GM12864 (cell line): ENCODE measurements around the gene TGFBI.

Experiments used
- DNase-seq: peaks from one replicate; pipeline ENCODE4 v3.0.0-alpha.2; 2011; ENCODE audit warnings: low read depth
- H3K4me3 ChIP-seq: 2 replicates; pipeline ENCODE4 v1.5.1; 2011; ENCODE audit warnings: mild to moderate bottlenecking, low read depth, low read length, control low read depth
- TF ChIP-seq, protein P1 (sequence below): IDR thresholded peaks from 2 replicates; pipeline ENCODE4 v1.5.1; 2011; ENCODE audit warnings: low read depth, mild to moderate bottlenecking, moderate library complexity, low read length, control low read depth, inconsistent platforms; ENCODE audit errors: missing control alignments

TGFBI gene

DNA sequence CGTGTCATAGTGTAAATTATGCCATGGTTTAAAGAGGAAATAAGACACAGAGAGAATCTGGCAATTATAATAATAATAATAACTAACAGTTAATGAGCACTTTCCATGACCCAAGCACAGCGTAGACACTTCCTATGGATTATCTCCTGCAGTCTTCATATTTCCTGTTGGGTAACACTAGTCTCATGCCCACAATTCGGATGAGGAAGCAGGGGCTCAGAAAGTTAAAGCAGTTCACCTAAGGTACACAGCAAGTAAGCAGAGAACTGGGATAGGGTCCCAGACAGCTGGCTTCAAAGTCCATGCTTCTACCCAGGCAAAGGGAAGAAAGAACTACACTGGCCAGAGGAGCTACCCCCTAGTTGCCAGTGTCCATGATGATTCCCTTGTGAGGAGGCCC lies 27.9 kb upstream of the TGFBI start:
- H3K4me3 ChIP-seq = no peak overlapping the region
- TF ChIP-seq, protein P1, sequence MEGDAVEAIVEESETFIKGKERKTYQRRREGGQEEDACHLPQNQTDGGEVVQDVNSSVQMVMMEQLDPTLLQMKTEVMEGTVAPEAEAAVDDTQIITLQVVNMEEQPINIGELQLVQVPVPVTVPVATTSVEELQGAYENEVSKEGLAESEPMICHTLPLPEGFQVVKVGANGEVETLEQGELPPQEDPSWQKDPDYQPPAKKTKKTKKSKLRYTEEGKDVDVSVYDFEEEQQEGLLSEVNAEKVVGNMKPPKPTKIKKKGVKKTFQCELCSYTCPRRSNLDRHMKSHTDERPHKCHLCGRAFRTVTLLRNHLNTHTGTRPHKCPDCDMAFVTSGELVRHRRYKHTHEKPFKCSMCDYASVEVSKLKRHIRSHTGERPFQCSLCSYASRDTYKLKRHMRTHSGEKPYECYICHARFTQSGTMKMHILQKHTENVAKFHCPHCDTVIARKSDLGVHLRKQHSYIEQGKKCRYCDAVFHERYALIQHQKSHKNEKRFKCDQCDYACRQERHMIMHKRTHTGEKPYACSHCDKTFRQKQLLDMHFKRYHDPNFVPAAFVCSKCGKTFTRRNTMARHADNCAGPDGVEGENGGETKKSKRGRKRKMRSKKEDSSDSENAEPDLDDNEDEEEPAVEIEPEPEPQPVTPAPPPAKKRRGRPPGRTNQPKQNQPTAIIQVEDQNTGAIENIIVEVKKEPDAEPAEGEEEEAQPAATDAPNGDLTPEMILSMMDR = no peak
- no peak for DNase-seq

DNA sequence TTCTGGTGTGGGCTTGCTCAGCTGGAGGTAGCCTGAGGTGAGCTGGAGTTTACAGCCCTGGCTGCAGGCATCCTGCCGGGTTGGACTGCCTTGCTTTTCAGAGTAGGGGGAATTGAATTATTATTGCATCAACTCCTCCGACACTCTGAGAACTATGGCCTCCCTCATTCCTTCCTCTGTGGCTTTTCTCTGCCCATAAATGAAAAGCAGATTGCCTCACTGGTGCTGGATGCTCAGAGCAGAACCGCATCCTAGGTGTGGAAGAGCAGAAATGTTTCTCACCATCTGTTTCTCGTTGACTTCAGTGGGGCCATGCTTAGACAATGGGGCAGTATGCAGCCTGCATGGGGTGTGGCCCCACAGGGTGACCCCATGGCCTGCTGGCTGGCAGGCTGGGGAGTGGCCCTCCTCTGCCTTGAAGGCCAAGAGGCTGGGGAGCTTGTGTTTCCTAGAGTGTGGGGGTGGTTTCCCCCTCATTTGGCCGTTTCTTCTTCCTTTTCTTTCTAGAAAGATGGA lies 27.3 kb upstream of the TGFBI start:
- DNase-seq = no peak
- TF ChIP-seq, protein P1 = no peak
- H3K4me3 ChIP-seq = no peak overlapping the region

DNA sequence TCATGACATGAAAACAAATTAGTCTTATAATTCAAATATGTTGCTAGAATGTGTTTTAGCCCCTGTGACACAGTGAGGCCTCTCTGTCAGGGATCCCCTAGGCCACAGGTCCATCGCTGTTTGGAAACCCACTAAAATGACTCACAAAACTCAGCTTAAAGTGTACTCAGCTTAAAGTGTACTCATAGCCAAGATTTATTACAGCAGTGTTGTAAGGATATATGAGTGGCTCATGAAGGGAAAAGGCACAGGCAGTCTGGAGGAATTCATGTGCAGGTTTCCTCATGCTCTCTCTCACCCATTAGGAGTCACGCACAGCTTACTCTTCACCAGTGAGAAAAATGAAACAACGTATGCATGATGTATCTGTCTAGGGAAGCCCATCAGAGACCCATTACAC lies 24.4 kb upstream of the TGFBI start:
- H3K4me3 ChIP-seq = no peak overlapping the region
- no peak for DNase-seq
- TF ChIP-seq, protein P1 = no peak

DNA sequence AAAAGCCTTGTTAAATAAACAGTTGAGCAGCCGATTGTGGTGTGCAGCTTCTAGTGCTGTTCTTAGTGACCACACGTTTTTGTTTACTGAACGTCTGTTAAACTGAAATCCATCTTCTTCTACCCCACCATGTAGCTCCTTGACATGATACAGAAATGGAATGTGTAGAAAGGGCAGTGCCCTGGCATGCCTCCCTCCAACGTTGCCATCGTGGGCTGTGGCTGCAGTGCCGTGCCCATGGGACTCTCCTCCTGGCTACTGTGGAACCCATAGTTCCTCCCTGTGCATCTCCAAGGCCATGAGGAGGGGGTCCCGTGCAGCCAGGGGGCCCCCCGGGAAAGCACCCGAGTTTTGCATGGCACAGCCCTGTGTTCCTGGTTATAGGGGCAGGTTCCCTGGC lies 23.3 kb upstream of the TGFBI start:
- no peak for DNase-seq
- TF ChIP-seq, protein P1 = no peak
- H3K4me3 ChIP-seq = no peak overlapping the region

DNA sequence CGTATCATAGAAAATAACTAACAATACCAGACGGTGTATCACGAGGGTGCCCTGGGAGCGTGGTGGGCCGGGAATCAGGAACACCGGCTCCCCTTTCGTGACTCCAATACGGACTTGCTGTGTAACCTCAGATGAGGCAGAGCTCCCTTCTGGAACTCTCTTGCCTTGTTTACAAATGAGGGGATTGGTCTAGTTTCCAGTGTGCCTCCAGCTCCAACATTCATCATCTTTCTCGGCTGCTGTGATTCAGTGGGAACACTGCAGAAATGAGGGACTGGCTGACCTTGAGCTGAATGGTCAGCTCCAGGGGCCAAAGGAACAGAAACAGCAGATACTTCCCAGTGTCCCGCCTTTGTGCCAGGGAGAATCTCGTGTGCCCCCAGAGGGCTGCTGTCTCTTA lies 22.6 kb upstream of the TGFBI start:
- DNase-seq = no peak

DNA sequence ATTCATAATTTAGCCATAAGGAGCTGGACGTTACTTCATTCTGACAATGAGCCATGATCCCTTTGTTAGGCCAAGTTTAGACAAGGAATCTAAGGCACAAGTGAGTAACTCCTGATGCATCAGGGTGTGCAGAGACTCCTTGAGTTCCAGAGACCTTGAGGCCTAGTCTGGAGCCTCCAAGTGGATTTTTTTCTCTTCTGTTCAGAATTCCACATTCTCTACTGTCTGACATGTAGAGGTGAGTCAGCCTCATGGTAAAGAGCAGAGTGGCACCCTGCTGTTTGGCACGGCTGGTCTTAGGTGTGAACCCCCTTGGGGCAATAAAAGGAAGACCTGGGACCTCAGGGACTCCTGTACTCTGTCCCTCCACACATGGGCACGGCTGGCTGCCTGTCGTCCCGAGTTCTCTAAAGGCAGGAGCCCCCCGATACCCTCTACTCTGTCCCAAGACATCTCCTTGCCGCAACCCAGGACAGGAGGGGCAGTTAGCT lies 22.0 kb upstream of the TGFBI start:
- H3K4me3 ChIP-seq = no peak overlapping the region
- no peak for DNase-seq
- TF ChIP-seq, protein P1 = no peak

More for the DNA sequence above, 22.6 kb upstream of the TGFBI start:
- TF ChIP-seq, protein P1 = no peak
- H3K4me3 ChIP-seq = no peak overlapping the region

DNA sequence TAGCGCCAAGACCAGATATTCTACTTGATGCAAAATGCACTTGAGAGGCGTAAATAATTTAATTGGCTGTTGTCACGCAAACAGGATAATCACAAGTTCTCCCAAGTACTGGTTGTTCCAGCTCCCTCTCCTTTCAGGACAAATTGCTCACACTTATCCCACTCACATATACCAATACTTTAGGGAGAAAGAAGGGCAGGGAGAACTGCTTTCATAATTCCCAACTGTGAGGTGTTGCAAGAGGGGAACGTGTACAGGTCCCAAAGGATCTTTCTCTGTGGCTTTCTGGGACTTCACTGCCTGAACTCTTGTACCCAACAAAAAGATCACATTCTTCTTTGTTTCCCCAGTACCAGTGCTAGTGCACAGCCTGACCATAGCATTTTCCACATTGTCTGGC lies 21.5 kb upstream of the TGFBI start:
- DNase-seq = no peak
- TF ChIP-seq, protein P1 = no peak
- H3K4me3 ChIP-seq = no peak overlapping the region
